ENCODE data around the gene HOXA4.

- TF ChIP-seq CTCF (IDR thresholded peaks at IDR 0.05 in 8 of 11, conservative IDR thresholded peaks at IDR 0.05 in 3 of 11) (no peak), POLR2AphosphoS5 (IDR thresholded peaks at IDR 0.05) (no peak)
Measured at GRCh38 chr7:27137640-27138315, 7.2 kb upstream of the HOXA4 start.

Data from spleen (tissue), 7 donors.